Activated CD4-positive, alpha-beta memory T cell treated with anti-CD3 and anti-CD28 coated beads for 36 hours (primary cell): ENCODE data around the gene CDKAL1. TPM values are rescaled to one million over a fixed set of nuclear protein-coding genes. Genes with fewer than 3 reads are reported as not detected.
"Not testable (repeated sequence)": the region's sequence is repeated elsewhere in the genome, so short reads cannot be mapped to it uniquely, and the experiment has no call there.

Experiments
- CTCF ChIA-PET: fragments of 350-600 bp; sonication (Branson Sonifier 250); formaldehyde crosslinking; loops from one replicate; lab custom pipeline; 2021; ENCODE audit warnings: antibody characterized with exemption, inconsistent platforms; lab: Charles Lee
- POLR2A ChIA-PET: fragments of 350-600 bp; sonication (Branson Sonifier 250); formaldehyde crosslinking; loops from one replicate; lab custom pipeline; 2021; ENCODE audit warnings: antibody characterized with exemption; lab: Charles Lee
- DNase-seq: peaks from one replicate; pipeline ENCODE4 v3.0.0-alpha.2; 2020
- H3K27ac Mint-ChIP-seq: one replicate; pipeline ENCODE4 v1.8.0; 2021; ENCODE audit warnings: mixed read lengths
- H3K27me3 Mint-ChIP-seq: one replicate; pipeline ENCODE4 v1.8.0; 2021; ENCODE audit warnings: mixed read lengths
- H3K36me3 Mint-ChIP-seq: one replicate; pipeline ENCODE4 v1.8.0; 2021; ENCODE audit warnings: mixed read lengths
- H3K4me1 Mint-ChIP-seq: one replicate; pipeline ENCODE4 v1.8.0; 2021; ENCODE audit warnings: low read depth, mixed read lengths
- H3K4me3 Mint-ChIP-seq: one replicate; pipeline ENCODE4 v1.8.0; 2021; ENCODE audit warnings: mild to moderate bottlenecking, mixed read lengths
- H3K9me3 Mint-ChIP-seq: one replicate; pipeline ENCODE4 v1.8.0; 2021; ENCODE audit warnings: mixed read lengths
- intact Hi-C: fragments of 100-400 bp; cut with micrococcal nuclease; formaldehyde crosslinking; loops from one replicate; pipeline ENCODE4 v1.15.1; 2023
- total RNA-seq, 2 experiments: library from RNA; stranded (reverse); gene quantifications; one replicate each; pipeline ENCODE4 v1.2.3, GENCODE V29; 2021

The CDKAL1 gene
- total RNA-seq, 2 experiments from 2014 or later: 23.1 to 23.2 TPM

GRCh38 chr6:20744911-20745557 is 210.8 kb downstream of the CDKAL1 start:
- H3K4me1 Mint-ChIP-seq: peaks cover 10% of the 10 kb centered on the region
- no peak overlapping the region for H3K4me3 Mint-ChIP-seq
- CTCF ChIA-PET: no interaction called here

GRCh38 chr6:20746024-20746423 is 211.8 kb downstream of the CDKAL1 start:
- Mint-ChIP-seq H3K4me3 (no peak overlapping the region), H3K9me3 (peaks cover 9% of the 10 kb centered on the region), H3K36me3 (peaks cover 12% of the 10 kb centered on the region), H3K27me3 (no peaks in the 10 kb centered on the region), H3K27ac (no peak overlapping the region), H3K4me1 (peaks cover 12% of the 10 kb centered on the region)
- DNase-seq: no peak
- POLR2A ChIA-PET: no interaction called here
- CTCF ChIA-PET: no interaction called here
- intact Hi-C loops: no loop called here

More at GRCh38 chr6:20744911-20745557, 210.8 kb downstream of the CDKAL1 start:
- Mint-ChIP-seq H3K27me3 (no peaks in the 10 kb centered on the region), H3K9me3 (peaks cover 9% of the 10 kb centered on the region), H3K36me3 (peaks cover 19% of the 10 kb centered on the region), H3K27ac (no peak overlapping the region)
- POLR2A ChIA-PET: no interaction called here
- intact Hi-C loops: no loop called here
- DNase-seq: no peak

GRCh38 chr6:20746805-20747558 is 212.7 kb downstream of the CDKAL1 start:
- peaks cover 5% of the 10 kb centered on the region for H3K36me3 Mint-ChIP-seq
- intact Hi-C loops: no loop called here
- no peak overlapping the region for H3K27ac Mint-ChIP-seq
- no peak overlapping the region for H3K4me3 Mint-ChIP-seq
- peaks cover 12% of the 10 kb centered on the region for H3K4me1 Mint-ChIP-seq
- POLR2A ChIA-PET: no interaction called here
- no peaks in the 10 kb centered on the region for H3K27me3 Mint-ChIP-seq
- DNase-seq: no peak
- CTCF ChIA-PET: no interaction called here
- H3K9me3 Mint-ChIP-seq: peaks cover 3% of the 10 kb centered on the region

DNA sequence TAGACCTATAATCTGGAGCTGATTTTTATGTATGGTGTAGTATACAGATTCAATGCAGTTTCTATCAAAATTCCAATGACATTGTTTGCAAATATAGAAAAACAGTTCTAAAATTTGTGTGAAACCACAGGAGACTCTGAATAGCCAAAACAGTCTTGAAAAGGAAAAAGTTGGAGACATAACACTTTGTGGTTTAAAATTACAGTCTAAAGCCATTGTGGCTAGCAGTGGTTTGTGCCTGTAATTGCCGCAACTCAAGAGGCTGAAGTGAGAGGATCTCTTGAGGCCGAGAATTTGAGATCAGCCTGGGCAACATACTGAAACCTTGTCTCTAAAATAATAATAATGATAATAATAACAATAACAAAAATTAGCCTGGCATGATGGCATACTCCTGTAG is 213.7 kb downstream of the CDKAL1 start:
- ChIA-PET CTCF (no interaction called here), POLR2A (no interaction called here)

GRCh38 chr6:20751293-20751935 is 217.2 kb downstream of the CDKAL1 start:
- H3K27ac Mint-ChIP-seq: no peak overlapping the region
- ChIA-PET POLR2A (no interaction called here), CTCF (no interaction called here)
- peaks cover 8% of the 10 kb centered on the region for H3K9me3 Mint-ChIP-seq
- no peak overlapping the region for H3K4me3 Mint-ChIP-seq
- intact Hi-C loops: no loop called here
- DNase-seq: no peak
- peaks cover 5% of the 10 kb centered on the region for H3K4me1 Mint-ChIP-seq
- no peaks in the 10 kb centered on the region for H3K27me3 Mint-ChIP-seq
- peaks cover 25% of the 10 kb centered on the region for H3K36me3 Mint-ChIP-seq

More for the DNA sequence above, 213.7 kb downstream of the CDKAL1 start:
- intact Hi-C loops: no loop called here
- Mint-ChIP-seq H3K4me3 (no peak overlapping the region), H3K27me3 (no peaks in the 10 kb centered on the region), H3K9me3 (peaks cover 3% of the 10 kb centered on the region), H3K36me3 (peaks cover 8% of the 10 kb centered on the region), H3K4me1 (peaks cover 12% of the 10 kb centered on the region), H3K27ac (no peak overlapping the region)
- no peak for DNase-seq

GRCh38 chr6:20755631-20756030 is 221.4 kb downstream of the CDKAL1 start:
- no peak for DNase-seq
- Mint-ChIP-seq H3K9me3 (peaks cover 5% of the 10 kb centered on the region), H3K4me1 (no peaks in the 10 kb centered on the region), H3K27ac (no peak overlapping the region), H3K27me3 (no peaks in the 10 kb centered on the region), H3K36me3 (peaks cover 38% of the 10 kb centered on the region), H3K4me3 (no peak overlapping the region)
- ChIA-PET CTCF (no interaction called here), POLR2A (no interaction called here)
- intact Hi-C loops: no loop called here

GRCh38 chr6:20756584-20757147 is 222.4 kb downstream of the CDKAL1 start:
- H3K4me1 Mint-ChIP-seq, H3K27me3 Mint-ChIP-seq, DNase-seq, POLR2A ChIA-PET, CTCF ChIA-PET, intact Hi-C loops, H3K27ac Mint-ChIP-seq, H3K4me3 Mint-ChIP-seq, H3K9me3 Mint-ChIP-seq: not testable (repeated sequence)
- H3K36me3 Mint-ChIP-seq: peaks cover 38% of the 10 kb centered on the region

GRCh38 chr6:20757761-20758160 is 223.5 kb downstream of the CDKAL1 start:
- CTCF ChIA-PET: no interaction called here

GRCh38 chr6:20763296-20763695 is 229.0 kb downstream of the CDKAL1 start:
- Mint-ChIP-seq H3K36me3 (peaks cover 14% of the 10 kb centered on the region), H3K27ac (no peak overlapping the region), H3K4me1 (no peaks in the 10 kb centered on the region), H3K27me3 (no peaks in the 10 kb centered on the region), H3K9me3 (no peaks in the 10 kb centered on the region), H3K4me3 (no peak overlapping the region)
- no peak for DNase-seq
- ChIA-PET POLR2A (no interaction called here), CTCF (no interaction called here)
- intact Hi-C loops: no loop called here

More at GRCh38 chr6:20757761-20758160, 223.5 kb downstream of the CDKAL1 start:
- POLR2A ChIA-PET: no interaction called here
- Mint-ChIP-seq H3K36me3 (peaks cover 33% of the 10 kb centered on the region), H3K27ac (no peak overlapping the region), H3K4me1 (no peaks in the 10 kb centered on the region), H3K9me3 (peaks cover 5% of the 10 kb centered on the region), H3K27me3 (no peaks in the 10 kb centered on the region), H3K4me3 (no peak overlapping the region)
- intact Hi-C loops: no loop called here
- no peak for DNase-seq

- Mint-ChIP-seq H3K36me3 (peaks cover 13% of the 10 kb centered on the region), H3K27ac (no peak overlapping the region), H3K27me3 (no peaks in the 10 kb centered on the region), H3K4me3 (no peak overlapping the region), H3K4me1 (no peaks in the 10 kb centered on the region), H3K9me3 (no peaks in the 10 kb centered on the region)
- ChIA-PET CTCF (no interaction called here), POLR2A (no interaction called here)
- DNase-seq: no peak
- intact Hi-C loops: no loop called here
These were observed 235.4 kb downstream of the CDKAL1 start for GRCh38 chr6:20769631-20770030.

- CTCF ChIA-PET: interaction anchor here (1.2 kb wide), 1 partner anchor 30 kb away, joined by 3 read pairs; no protein-coding TSS in a partner anchor
- Mint-ChIP-seq H3K9me3 (no peaks in the 10 kb centered on the region), H3K4me1 (no peaks in the 10 kb centered on the region), H3K27me3 (no peaks in the 10 kb centered on the region), H3K27ac (no peak overlapping the region), H3K4me3 (no peak overlapping the region), H3K36me3 (peaks cover 8% of the 10 kb centered on the region)
- DNase-seq: no peak
- POLR2A ChIA-PET: no interaction called here
- intact Hi-C loops: no loop called here
These were observed 236.5 kb downstream of the CDKAL1 start for GRCh38 chr6:20770773-20771172.

GRCh38 chr6:20771409-20771808 is 237.2 kb downstream of the CDKAL1 start:
- DNase-seq: no peak
- Mint-ChIP-seq H3K27me3 (no peaks in the 10 kb centered on the region), H3K36me3 (peaks cover 10% of the 10 kb centered on the region), H3K4me3 (no peak overlapping the region), H3K27ac (no peak overlapping the region), H3K4me1 (no peaks in the 10 kb centered on the region), H3K9me3 (no peaks in the 10 kb centered on the region)
- ChIA-PET POLR2A (no interaction called here), CTCF (interaction anchor here (1.2 kb wide), 1 partner anchor 30 kb away, joined by 3 read pairs; no protein-coding TSS in a partner anchor)
- intact Hi-C loops: no loop called here
